GM18526 (cell line): ENCODE data around the gene SNCG.

ENCODE experiments used
- POLR2A ChIP-seq: IDR thresholded peaks from 3 replicates; pipeline ENCODE4 v1.6.1; 2011; ENCODE audit not compliant: insufficient read length; ENCODE audit errors: extremely low read depth

SNCG gene

DNA sequence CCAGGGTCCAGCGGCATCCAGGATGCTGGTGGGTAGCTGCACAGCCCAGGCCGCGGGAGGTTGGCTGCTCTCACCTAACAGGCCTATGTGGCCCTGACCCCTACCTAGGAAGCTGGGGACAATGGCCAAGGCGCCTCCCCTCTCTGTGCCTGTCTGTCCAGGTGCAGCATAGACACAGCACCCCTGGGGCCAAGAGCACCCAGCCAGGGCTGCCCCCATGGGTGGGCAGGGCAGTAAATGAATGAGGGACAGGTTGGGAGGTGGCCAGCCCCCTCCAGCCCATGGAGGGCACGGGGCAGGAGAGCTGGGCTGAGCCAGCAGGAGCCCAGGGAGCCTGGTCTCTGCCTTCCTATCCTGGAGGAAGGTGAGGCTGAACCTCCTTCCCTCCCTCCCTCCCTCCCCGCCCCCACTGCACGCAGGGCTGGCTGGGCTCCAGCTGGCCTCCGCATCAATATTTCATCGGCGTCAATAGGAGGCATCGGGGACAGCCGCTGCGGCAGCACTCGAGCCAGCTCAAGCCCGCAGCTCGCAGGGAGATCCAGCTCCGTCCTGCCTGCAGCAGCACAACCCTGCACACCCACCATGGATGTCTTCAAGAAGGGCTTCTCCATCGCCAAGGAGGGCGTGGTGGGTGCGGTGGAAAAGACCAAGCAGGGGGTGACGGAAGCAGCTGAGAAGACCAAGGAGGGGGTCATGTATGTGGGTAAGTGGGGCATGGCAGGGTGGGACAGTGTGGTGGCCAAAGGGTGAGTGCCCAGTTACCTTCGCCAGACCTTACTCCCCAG is at the start of gene SNCG:
TSS of gene SNCG (plus strand) at position 484 of the 785 bp plus-strand sequence. CDS start at position 583, 99 bp downstream.
- TF ChIP-seq POLR2A, result no peak

DNA sequence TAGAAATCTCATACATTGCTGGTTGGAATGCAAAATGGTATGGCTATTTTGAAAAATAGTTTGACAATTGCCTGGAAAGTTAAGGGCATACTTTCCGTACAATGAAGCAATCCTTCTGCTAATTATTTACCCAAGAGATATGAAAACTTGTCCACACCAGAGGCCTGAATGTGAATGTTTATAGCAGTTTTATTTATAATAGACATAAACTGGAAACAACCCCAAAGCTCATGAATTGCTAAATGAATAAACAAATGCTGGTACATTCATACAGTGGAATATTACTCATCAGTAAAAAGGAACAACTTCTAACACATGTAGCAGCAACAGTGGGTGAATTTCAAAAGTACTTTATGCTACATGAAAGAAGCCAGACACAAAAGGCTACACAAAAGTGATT is 43.7 kb upstream of the SNCG start:
- no peak for TF ChIP-seq POLR2A

DNA sequence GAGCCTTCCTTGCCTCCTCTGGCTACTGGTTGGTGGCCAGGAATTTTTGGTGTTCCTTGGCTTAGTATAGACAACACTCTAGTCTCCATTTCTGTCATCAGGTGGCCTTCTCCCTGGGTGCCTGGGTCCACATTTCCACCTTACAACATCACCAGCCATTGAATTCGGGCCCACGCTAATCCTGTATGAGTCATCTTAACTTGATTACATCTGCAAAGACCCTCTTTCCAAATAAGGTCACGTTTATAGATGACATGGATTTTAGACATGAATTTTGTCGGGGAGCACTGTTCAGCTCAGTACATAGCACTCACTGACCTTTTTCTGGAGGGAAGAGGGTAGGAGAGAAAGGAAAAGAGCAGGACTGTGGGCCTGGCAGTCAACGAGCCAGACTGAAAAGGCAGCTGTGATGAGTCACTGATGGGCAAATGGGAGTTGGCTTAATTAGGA is 40.4 kb upstream of the SNCG start:
- no peak for TF ChIP-seq POLR2A

DNA sequence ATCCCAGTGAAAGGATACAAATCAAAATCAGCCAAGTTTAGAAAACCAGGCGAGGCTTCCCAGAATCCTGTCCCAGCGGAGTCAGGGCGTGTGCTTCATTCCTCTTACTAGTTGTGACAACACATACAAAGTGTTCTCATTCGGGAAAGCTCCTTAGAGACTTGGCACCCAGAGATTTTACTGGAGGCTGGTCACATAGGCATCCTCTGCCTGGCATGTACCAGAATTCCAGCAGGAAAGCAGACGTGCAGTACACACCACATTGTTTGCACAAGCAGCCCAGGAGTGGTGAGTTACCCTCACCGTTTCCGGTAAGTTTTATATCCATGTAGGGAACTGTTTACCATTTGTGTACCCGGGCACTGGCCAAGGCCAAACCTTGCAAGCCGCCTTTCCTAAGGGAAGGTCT is 35.8 kb upstream of the SNCG start:
- TF ChIP-seq POLR2A, result no peak

DNA sequence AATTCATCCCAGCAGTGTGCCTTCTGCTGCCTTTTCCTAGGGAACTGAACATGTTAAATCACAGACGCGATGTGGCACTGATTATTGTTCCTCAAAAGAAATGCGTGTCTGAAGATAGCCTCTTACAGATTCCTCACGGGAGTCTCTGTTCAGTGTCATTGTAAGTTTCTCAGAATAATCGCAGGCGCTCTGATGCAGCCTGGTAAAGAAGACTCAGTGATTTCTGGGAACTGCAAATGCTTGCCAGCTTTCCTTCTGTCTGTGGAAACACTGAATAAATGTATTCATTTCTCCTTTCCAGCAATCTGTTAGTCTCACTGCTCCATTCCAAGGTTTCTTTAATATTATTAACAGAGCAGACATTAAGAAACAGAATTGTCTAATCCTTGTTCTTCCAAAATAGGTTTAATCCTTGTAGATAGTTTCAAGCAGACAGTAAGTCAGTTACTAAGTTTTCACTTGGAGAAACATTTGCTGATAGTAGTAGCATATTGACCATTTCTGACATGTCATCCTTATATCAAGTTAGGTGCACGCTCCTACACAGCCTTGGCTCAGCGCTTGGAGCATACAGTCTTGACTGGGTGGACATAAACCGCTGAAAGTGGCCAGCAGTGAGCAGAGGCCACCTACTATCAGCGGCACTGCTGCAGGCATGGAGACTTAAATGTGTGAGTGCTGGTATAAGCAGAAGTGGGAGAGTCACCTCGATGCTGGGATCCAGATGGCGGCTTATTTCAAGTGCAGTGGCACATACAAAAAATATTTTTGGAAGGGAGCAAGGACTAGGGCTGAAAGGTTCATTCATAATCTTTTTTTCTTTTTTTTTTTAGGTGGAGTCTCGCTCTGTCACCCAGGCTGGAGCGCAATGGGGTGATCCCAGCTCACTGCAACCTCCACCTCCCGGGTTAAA is 28.7 kb upstream of the SNCG start:
- TF ChIP-seq POLR2A, result no peak

DNA sequence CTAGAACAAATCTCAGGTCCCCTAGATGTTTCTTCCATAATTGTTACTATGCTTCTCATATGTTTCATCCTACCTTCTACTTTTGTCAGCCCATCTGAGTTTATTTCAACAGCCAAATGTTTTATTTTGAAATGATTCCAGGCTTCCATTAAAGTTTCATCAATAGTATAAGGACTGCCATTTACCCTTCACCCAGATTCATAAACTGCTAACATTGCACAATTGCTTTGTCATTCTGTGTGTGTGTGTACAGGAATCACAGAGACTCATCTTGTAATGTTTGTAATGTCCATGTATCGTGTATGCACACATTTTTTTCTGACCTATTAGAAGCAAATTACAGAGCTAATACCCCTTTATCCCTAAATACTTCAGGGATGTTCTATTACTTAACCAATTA is 26.5 kb upstream of the SNCG start:
- no peak for TF ChIP-seq POLR2A

DNA sequence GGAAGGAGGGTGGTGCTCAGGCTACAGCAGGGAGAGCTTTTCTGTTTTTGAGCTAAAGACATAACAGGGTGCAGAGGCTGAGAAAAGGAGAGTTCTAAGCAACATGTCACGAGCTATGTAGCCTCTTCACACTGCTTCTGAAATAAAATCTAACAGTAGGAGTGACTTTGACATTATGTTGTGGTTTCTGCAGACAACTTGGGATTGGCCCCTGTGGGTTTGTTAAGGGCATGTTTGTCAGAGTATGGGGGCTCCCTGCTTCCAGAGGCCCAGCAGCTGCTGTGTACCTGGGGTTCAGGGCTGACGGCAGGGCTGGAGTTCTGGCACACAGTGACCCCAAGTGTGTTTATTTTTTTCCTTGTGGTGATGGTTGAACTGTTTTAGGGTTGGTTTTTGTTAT is 25.7 kb upstream of the SNCG start:
- no peak for TF ChIP-seq POLR2A

DNA sequence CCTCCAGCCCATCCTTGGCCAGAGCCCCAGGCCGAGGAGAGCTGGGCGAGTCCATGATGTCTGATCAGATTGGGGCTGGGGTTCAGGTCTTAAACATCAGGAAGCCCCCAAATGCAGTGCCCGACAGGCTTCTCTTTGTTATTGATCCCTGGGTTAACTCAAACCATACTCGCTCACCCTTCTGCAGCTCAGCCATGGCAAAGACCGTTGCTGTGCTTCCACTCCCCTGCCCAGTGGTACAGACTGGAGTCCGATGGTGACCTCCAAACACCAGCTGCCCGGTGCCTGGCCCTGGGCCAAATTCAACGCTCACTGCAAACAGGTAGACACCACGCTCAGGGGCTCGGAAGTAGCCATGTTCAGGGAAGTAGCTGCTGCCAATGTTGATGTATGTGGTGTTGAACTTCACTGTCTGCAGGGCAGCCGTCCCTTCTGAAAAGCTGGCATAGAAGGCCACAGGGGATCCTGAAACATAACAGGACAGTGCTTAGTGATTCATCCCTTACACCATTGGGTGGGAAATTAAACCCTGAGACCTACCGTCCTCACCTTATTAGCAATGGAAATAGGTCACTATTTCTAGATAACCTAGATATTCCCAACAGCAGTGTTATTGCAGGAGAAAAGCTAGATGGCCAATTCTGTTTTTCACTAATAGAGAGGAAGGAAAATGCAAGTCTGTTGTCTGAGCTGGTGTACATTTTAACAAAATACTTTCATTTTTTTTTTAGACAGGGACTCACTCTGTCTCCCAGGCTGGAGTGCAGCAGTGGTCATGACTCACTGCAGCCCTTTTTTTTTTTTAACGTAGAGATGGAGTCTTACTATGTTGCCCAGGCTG is 21.5 kb upstream of the SNCG start:
- no peak for TF ChIP-seq POLR2A

DNA sequence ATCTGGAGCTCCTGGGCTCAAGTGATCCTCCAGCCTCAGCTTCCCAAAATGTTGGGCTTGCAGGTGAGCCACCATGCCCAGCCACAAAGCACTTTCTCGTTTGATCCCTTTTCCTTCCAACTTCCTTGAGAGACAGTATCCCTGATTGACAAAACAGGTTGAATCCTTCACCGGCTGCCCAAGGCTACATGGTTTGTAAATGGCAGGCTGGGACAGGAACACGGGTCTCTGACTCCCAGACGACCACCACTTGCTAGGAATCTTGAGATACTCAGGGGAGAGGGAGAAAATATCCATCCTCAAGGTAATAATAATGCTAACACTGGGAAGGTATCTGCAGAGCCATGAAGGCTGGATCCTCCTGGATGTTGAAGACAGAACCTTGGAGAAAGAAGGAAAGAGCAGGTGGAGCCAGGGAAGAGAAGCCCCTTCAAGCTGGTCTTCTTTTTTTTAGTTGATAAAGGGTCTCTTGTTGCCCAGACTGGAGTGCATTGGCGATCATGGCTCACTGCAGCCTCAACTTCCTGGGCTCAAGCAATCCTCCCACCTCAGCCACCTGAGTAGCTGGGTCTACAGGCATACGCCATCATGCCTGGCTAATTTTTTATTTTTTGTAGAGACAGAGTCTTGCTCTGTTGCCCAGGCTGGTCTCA is 20.8 kb upstream of the SNCG start:
- TF ChIP-seq POLR2A, result no peak

DNA sequence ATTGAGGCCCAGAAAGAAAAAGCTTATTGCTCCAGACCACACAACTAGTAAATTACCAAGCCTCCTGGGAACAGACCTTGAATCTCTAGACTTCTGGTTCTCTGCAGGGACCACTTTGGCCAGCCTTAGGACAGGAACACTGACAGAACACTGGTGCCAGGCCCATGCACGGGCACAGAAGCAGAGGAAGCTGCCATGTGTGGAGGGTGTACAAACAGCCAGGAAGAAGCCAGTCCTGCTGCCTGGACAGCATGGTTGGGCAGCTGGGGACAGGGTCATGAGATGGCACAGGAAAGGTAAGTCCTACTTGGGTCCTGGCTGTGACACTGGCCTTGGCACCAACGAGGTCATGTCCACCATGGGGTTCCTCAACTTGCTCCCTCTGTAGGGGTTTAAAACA is 20.1 kb upstream of the SNCG start:
- TF ChIP-seq POLR2A, result no peak

DNA sequence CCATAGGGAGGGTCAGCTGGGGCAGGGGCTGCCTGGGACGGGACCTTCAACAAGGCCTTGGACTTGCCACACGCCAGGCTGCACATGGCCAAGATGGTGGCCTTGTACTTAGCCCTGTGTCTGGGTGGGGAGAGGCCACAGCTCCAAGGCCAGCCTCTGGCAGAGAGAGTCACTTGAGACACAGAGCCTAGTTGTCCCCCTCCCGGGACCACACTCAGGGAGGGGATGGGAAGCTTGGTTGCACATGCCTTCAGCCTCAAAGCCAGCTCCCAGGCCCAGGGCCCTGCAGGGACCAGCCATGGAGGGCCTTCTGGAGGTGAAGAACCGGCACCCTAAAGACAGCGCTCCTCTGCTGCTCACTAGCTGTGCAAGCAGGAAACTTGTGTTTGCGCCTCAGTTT is 17.7 kb upstream of the SNCG start:
- no peak for TF ChIP-seq POLR2A

DNA sequence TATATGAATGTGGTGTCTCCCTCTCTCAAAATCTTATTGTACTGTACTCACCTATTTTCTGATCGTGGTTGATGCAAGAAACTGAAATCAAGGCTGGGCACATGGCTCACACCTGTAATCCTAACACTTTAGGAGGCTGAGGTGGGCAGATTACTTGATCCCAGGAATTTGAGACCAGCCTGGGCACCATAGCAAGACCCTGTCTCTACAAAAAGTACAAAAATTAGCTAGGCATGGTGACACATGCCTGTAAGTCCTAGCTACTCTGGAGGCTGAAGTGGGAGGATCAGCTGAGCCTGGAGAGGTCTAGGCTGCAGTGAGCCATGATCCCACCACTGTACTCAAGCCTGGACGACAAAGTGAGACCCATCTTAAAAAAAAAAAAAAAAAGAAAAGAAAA is 17.0 kb upstream of the SNCG start:
- no peak for TF ChIP-seq POLR2A

DNA sequence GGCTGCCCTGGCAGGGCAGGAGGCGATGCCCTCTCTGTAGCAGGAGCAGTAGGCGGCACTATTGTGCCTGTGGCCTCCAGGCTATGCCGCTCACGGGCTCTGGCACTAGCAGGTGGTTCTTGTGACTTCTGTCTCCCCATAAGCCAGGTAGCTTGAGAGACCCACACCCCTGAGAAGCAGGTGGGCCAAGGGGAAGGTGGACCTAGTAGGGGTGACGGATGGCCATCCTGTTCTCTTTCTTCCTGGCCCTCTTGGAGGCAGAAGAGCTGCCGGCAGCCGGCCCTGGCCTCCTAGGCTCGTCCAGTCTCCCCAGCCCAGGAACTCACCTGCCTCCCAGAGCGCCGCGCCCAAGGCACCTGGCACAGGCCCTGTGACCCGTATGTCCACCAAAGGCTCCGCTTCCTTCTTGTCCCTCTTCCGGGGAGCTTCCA is 16.4 kb upstream of the SNCG start:
- TF ChIP-seq POLR2A, result no peak

DNA sequence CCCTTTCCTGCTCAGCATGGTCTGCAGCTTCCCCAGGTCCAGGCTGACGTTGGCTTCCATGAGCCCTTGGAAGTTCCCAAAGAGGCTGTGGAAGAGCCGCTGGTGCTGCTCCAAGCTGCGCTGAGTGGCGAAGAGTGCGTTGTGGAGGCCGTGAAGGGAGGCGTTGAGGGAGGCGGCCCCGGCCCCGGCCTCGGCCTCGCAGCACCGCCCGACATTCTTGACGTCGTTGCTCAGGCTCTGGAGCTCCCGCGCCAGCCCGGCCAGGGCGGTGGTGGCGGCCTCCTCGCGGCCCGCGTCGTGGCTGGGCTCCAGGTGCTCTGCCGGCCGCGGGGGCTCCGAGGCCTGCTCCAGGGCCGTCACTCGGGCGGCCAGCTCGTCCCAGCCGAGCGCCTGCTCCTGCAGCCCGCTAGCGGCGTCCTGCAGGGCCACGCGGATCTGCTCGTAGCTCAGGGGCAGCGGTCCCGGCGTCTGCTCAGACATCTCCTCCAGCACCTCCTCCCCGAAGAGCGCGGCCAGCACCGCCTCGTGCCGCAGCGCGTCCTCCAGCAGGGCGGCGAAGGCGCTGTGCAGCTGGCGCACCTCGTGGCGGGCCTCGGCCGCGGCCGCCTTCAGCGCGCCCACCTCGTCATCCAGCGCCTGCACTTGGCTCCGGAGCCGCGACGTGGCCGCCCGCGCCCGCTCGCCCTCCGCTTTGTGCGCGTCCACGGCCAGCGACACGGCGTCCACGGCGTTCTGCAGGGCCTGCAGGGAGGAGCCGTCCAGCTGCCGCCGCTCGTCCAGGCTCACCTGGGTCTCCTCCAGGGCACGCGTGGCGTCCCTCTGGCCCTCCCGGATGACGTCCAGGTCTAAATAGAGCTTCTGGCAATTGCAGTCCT is 15.7 kb upstream of the SNCG start:
- TF ChIP-seq POLR2A, result no peak
